HT-29 (cell line): ENCODE data around the gene TRIM54. TPM values are rescaled to one million over a fixed set of nuclear protein-coding genes. Genes with fewer than 3 reads are reported as not detected.
A peak's percentile ranks its signal among the peaks of the same experiment; 100 is the strongest.
"Not testable (repeated sequence)": the region's sequence is repeated elsewhere in the genome, so short reads cannot be mapped to it uniquely, and the experiment has no call there.

Experiments used
- DNase-seq: peaks from one replicate; pipeline ENCODE4 v3.0.0-alpha.2; 2015; ENCODE audit warnings: low spot score
- total RNA-seq: library from RNA; depleted of rRNA; stranded (reverse); fragments of >200 nt; shearing (Covaris generic); gene quantifications from 2 replicates; pipeline ENCODE4 v1.2.3, GENCODE V29; 2014

The TRIM54 gene
- total RNA-seq, 1 experiment from 2014 or later: 5.8 TPM

- DNase-seq: no peak
These were observed 787 bp upstream of the TRIM54 start for GRCh38 chr2:27281442-27281841.

GRCh38 chr2:27282892-27283291 is 663 bp downstream of the TRIM54 start:
- DNase-seq: no peak

DNA sequence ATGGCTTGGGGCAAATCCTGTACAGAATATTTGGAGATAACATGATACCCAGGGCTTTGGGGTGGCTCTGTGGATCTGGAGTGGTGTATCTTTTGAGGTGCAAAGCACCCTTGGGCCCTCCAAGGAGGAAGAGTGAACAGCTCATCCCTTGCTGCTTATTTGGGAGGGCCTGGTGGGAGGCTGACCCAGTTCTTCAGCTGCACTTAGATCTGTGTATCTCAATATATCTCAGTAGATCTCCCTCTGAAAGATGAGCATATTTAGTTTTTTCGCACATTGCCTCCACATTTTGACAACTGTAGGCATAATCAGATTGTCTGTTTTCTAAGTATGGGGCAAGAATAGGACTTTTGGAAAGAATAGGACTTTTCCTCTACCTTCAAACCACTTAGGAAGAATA is 2.8 kb downstream of the TRIM54 start:
- no peak for DNase-seq

GRCh38 chr2:27285481-27285880 is 3.3 kb downstream of the TRIM54 start:
- no peak for DNase-seq

GRCh38 chr2:27288610-27289009 is 6.4 kb downstream of the TRIM54 start:
- DNase-seq: no peak

DNA sequence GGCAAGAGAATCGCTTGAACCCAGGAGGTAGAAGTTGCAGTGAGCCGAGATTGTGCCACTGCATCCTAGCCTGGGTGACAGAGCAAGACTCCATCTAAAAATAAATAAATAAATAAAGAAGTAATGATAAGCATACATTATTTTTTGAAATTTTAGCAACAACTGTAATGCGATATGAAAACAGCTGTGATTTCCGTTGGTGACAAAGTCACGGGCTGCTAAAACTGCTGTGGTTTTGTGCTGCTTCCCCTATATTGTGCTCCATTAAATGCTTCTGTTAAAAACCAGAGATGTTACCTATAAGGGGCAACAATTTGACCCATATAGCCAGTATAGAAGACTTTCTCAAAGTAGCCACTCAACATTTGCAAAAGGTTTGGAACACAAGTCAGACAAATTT is 8.3 kb downstream of the TRIM54 start:
- no peak for DNase-seq

DNA sequence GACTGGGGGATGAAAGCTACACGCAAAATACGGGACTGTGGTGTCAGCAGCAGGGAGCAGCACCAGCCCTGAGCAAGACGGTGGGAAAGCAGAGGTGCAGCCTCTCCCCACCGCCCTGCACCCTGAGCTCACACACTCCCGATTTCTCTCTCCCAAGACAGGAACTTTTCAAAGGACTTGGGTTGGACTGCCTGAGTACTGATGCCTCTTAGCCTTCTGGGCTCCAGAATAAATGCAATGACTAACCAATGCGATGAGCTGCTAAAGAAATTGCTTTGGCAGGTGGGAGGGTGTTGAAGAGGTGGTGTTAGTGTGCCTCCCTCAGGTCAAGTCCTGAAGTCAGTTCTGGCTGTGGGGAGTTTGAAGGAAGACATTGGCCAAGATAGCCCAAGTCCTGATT is 9.6 kb downstream of the TRIM54 start:
- no peak for DNase-seq

DNA sequence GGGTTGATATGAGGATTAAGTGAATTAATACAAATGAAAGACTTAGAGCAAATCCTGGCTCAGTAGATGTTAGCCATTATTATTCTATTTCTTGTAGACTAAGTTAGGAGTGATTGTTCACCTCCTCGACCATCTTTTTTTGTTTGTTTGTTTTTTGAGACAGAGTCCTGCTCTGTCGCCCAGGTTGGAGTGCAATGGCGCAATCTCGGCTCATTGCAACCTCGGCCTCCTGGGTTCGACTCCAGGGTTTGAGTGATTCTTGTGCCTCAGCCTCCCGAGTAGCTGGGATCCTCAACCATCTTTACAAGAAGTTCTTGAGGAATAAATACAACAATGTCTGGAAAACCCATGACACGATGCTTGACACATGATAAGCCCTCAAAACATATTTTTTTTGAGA is 12.7 kb downstream of the TRIM54 start:
- no peak for DNase-seq

- no peak for DNase-seq
These were observed 14.3 kb downstream of the TRIM54 start for GRCh38 chr2:27296481-27296880.

DNA sequence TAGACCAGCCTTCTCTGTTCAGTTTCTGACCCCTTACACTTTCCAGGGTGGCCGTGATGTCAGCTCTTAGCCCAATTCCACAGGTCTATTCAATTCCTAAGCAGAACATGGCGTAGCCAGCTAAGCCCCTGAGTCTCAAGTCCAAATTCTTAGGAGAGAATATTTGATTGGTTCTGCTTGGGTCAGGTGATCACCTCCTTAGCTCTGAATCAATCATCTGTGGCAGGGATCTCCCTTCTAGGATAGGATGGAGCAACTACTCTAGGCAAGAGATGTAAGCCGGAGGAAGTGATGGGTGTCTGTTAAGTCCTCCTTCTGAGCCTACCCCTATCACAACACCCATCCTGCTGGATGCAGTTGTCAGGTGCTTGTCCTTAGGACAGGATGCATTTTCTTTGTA is 15.0 kb downstream of the TRIM54 start:
- no peak for DNase-seq

DNA sequence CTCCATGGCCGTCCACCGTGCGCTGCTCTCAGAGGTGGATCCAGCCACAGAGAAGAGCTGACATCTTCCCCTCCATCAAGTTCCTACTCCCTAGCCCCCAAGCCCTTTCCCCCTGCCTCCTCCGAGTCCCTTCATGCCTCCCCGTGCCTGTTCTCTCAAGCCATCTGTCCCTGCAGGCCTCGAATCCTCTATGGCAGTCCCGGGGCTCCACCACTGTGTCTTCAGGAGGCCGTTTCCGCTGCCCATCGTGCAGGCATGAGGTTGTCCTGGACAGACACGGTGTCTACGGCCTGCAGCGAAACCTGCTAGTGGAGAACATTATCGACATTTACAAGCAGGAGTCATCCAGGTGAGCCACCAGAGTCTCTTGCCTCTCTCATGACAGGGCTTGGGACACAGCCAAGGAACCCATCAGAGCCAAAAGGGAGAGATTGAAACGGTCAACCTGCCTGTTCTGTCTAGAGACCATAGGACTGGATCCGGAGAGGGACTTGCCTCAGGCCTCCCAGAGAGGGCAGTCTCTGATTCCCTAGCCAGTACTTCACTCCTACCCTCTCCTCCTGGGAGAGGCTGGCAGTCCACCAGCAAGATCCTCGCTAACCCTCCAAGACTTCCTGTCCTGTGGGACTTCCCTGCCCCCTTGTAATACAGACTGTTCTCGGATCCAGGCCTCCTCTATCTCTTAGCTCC is 16.3 kb downstream of the TRIM54 start:
- DNase-seq: no peak

DNA sequence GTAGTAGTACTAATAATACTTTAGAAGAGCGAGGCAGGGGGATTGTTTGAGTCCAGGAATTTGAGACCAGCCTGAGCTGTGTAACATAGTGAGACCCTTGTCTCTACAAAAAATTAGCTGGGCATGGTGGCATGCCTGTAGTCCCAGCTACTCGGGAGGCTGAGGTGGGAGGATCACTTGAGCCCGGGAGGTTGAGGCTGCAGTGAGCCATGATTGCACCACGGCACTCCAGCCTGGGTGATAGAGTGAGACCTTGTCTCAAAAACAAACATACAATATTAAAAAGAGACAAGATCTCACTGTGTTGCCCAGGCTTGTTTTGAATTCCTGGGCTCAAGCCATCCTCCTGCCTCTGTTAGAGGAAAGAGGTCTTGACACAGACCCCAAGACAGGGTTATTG is 18.4 kb downstream of the TRIM54 start:
- not testable (repeated sequence) for DNase-seq

DNA sequence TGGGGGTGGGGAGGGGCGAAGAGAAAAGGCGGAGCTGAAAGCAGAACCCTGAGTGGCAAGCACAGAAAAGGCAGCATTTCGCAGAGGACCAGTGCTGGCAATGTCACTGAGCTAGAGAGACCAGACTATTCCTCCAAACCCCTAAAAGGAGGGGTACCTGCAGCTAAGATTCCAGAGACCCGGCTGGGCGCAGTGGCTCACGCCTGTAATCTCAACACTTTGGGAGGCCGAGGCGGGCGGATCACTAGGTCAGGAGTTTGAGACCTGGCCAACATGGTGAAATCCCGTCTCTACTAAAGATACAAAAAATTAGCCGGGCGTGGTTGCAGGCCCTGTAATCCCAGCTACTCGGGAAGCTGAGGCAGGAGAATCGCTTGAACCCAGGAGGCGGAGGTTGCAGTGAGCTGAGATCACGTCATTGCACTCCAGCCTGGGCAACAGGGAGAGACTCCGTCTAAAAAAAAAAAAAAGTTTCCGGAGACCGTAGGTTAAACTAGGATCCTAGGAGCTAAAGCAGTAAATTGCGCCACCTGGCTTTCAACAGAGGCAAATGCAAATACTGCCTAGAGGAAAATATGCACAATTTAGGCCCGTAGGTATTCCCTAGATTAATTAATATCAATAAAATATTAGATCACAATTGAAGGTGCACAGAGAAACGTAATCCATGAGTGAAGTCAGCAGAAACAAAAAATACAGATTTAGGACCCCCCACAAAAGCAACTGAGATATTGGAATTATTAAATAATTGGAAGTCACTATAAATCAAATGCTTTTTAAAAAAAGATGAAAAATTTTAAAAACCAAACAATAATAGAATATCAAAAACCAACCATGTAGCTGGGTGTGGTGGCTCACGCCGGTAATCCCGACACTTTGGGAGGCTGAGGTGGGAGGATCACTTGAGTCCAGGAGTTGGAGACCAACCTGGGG is 21.1 kb downstream of the TRIM54 start:
- DNase-seq: peak; percentile 73

DNA sequence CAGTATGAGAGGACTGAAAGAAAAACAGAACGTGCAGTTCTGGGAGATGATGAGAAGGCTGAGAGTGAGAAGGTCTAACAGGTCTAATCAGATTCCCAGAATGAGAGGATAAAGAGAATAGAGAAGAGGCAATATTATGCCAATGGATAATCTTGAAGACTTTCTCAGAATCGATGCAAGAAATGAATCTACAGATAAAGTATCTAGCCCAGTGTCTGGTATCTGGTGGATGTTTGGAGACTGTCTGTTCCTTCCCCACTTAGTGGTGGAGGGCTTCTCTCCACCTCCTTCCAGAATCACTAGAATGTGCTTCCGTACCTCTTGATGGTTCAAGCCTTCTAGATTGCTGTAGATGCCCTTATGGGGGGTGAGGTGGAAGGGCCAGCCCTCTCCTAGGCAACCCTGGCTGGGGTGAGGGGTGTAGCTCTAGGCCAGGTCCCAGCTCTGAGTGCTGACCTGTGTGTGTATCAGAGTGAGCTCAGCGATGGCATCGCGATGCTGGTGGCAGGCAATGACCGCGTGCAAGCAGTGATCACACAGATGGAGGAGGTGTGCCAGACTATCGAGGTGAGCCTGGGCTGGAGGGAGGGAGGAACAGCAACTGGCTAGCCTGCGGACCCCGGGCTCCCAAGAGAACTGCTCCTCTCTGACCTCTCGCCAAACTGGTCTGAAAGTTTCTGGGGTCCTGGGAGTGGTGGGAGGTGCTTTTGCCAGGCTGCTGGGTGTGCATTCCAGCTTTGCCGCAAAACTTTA is 22.4 kb downstream of the TRIM54 start:
- DNase-seq: no peak

GRCh38 chr2:27305516-27305915 is 23.3 kb downstream of the TRIM54 start:
- no peak for DNase-seq

- DNase-seq: no peak
These were observed 23.9 kb downstream of the TRIM54 start for GRCh38 chr2:27306136-27306535.

- DNase-seq: no peak
These were observed 24.5 kb downstream of the TRIM54 start for GRCh38 chr2:27306573-27307286.

DNA sequence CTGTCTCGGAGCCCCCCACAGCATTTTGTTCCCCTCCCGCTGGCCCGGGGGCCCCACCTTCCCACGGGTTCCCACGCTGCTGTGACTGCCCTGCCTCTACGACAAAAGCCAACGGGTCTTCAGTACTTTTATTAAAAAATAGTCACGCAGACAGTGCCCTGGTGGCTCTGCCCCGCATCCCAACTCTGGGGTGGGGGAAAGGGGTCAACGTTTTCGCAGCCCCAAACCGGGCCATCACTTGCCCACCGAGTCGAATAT is 25.0 kb downstream of the TRIM54 start:
- no peak for DNase-seq

DNA sequence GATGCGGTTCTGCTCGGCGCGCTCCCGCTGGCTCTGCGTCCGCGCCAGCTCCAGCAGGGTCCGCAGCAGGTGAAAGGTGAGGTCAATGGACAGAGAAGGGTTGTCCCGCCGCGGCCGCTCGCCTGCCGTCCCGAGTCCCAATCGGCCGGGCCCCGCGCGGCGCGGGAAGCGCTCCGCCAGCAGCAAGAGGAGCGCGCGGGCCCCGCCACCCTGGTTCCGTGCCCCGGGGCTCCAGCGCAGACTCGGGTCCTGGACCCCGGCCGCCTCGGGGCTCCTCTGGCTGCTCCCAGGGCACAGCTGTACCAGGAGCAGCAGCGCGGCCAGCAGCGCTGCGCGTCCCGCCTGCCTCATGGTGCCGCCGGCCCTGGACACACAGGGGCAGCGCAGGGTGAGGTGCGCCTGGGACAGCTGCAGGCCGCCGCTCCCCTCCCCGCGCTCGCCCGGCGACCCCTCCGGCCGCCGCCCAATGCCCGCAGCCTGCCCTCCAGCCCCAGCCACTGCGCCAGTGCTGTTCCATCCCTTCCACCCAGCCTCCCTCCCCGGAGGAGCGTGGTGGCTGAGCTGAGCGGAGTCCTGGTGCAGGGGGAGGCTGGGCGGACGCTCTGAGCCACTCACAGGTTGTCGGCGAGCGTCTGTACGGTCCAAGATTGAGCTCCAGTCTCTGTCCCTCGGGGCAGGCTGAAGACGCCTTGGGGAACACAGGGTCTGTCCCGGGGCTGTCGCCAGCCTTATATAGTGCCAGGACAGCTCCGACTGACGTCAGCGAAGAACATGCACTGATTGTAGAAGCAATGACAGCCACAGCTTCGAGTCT is 25.5 kb downstream of the TRIM54 start:
- DNase-seq: no peak

DNA sequence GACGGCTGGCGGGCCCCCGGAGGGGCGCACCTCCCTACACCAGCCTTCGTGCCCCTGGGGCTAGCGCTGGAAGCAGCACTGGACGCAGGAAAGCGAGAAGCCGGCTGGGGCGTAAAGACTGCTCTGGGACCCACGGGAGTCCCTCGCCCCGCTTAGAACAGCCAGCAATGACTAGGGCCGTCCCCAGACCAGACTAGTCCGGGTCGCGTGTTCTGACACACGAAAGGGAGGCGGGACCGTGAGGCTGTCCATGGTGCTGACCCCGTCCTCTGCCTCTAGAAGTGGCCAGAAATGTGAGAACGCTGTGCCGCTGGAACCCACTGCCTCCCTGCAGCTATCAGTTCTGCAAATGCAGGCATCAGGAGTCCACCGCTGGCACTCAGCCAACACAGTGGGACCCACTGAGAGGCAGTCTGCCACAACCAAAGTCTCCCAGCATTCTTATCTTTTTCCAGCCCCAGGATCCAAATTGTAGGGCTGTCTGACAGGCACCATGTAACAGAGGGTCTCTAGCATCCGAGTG is 26.2 kb downstream of the TRIM54 start, which contains the start of gene UCN:
Gene UCN, minus strand, starts transcription at position 87 of the 523 bp plus-strand sequence. CDS start 550 bp downstream, outside the sequence.
- DNase-seq: no peak

DNA sequence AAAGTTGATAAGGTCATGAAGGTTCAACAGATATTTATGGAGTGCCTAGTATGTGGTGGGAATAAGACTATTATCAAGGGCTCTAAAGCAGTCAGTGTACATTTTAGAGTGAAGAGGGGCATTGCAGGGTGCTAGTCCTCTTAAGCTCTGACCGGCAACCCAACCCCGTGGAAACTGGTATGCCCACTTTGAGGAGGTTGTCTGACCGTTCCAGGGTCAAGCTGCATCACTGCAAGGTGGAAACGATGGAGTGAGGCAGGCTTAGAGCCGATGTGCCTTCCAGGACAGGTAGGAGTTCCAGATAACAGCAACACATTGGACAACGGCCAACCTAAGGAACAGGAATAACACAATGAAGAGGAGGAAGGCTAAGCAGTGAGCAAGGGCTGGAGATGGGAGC is 27.4 kb downstream of the TRIM54 start:
- no peak for DNase-seq
